MCF 10A (cell line): ENCODE results near the gene MOGAT2. TPM values are rescaled to one million over a fixed set of nuclear protein-coding genes. Genes with fewer than 3 reads are reported as not detected.
"Not testable (repeated sequence)": the region's sequence is repeated elsewhere in the genome, so short reads cannot be mapped to it uniquely, and the experiment has no call there.

Experiments
- BruUV-seq: library from RNA; stranded (reverse); fragments of 400-500 nt; replicated peaks from 2 replicates; lab custom pipeline; 2021; lab: Mats Ljungman, UMichigan
- CTCF ChIA-PET: fragments of 300-600 bp; sonication (Branson Sonifier 250); formaldehyde crosslinking; extraction: SDS; loops from one replicate; lab custom pipeline; 2021; ENCODE audit warnings: antibody characterized with exemption, inconsistent platforms; lab: Yijun Ruan, JAX
- POLR2A ChIA-PET: fragments of 300-600, 350-650 bp; sonication (Branson Sonifier 250); formaldehyde crosslinking; extraction: SDS; loops from one replicate; lab custom pipeline; 2020; ENCODE audit warnings: antibody characterized with exemption, inconsistent platforms; lab: Yijun Ruan, JAX
- DNase-seq: peaks from one replicate; pipeline ENCODE4 v3.0.0-alpha.2; 2018; ENCODE audit not compliant: unreplicated experiment
- H3K27ac Mint-ChIP-seq: one replicate; pipeline ENCODE4 v1.8.0; 2022; ENCODE audit warnings: mild to moderate bottlenecking, low read depth, mixed read lengths; ENCODE audit not compliant: unreplicated experiment
- H3K27me3 Mint-ChIP-seq: one replicate; pipeline ENCODE4 v1.8.0; 2022; ENCODE audit warnings: mixed read lengths; ENCODE audit not compliant: insufficient read depth, unreplicated experiment
- H3K36me3 Mint-ChIP-seq: one replicate; pipeline ENCODE4 v1.8.0; 2022; ENCODE audit warnings: mild to moderate bottlenecking, moderate library complexity, mixed read lengths; ENCODE audit not compliant: insufficient read depth, unreplicated experiment
- H3K4me1 Mint-ChIP-seq: one replicate; pipeline ENCODE4 v1.8.0; 2022; ENCODE audit warnings: mixed read lengths; ENCODE audit not compliant: insufficient read depth, unreplicated experiment
- H3K4me3 Mint-ChIP-seq: one replicate; pipeline ENCODE4 v1.8.0; 2022; ENCODE audit warnings: mild to moderate bottlenecking, moderate library complexity, mixed read lengths; ENCODE audit not compliant: unreplicated experiment
- H3K9me3 Mint-ChIP-seq: one replicate; pipeline ENCODE4 v1.8.0; 2022; ENCODE audit warnings: mixed read lengths; ENCODE audit not compliant: unreplicated experiment
- CTCF ChIP-seq: fragments of 200-600 bp; IDR thresholded peaks from one replicate; pipeline ENCODE4 v1.8.0; 2022; ENCODE audit warnings: antibody characterized with exemption, mild to moderate bottlenecking; ENCODE audit not compliant: unreplicated experiment
- intact Hi-C: fragments of 100-400 bp; cut with micrococcal nuclease; formaldehyde crosslinking; loops from 2 replicates; pipeline ENCODE4 v1.14.1; 2022
- total RNA-seq: library from RNA; stranded (reverse); gene quantifications from 2 replicates; pipeline ENCODE4 v1.2.3, GENCODE V29; 2022

Gene MOGAT2
- total RNA-seq, 1 experiment from 2014 or later = not detected

DNA sequence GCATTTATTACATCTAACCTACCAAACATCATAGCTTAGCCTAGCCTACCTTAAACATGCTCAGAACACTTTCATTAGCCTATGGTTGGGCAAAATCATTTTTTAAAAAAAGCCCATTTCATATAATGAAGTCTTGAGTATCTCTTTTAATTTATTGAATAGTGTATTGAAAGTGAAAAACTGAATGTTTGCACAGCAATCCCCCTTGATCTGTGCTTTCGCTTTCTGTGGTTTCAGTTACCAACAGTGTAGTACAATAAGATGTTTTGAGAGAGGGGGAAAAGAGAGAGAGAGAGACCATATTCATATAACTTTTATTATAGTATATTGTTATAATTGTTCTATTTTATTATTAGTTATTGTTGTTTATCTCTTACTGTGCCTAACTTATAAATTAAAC lies 40.4 kb upstream of the MOGAT2 start:
- H3K27ac Mint-ChIP-seq = no peak overlapping the region
- peaks cover 52% of the 10 kb centered on the region for H3K27me3 Mint-ChIP-seq

DNA sequence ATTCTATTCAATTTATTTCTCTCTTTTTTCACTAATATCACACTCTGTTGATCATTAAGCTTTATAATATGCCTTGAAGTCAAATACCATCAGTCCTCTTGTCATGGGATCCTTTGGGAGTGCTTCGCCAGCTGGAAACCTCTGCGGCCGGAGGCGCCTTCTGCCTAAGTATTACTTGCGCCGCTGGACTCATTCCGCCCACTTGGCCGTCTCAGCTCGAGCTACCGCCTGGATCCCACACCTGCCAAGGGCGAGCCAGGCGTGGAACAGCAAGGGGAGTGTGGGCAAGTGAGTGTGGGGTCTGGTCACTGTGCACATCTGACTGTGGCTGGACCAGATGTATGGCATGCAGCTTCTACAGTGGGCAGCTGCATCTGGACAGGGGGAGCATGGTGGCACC lies 39.7 kb upstream of the MOGAT2 start:
- no TSS peak for BruUV-seq
- ChIA-PET CTCF (interaction anchor here (0.6 to 1.6 kb wide), 6 partner anchors 12 to 190 kb away, joined by 3 to 4 read pairs (median 3); no protein-coding TSS in a partner anchor), POLR2A (no interaction called here)
- no peak overlapping the region for H3K4me3 Mint-ChIP-seq
- H3K4me1 Mint-ChIP-seq = no peaks in the 10 kb centered on the region
- TF ChIP-seq CTCF = no peak
- no peak for DNase-seq
- peaks cover 4% of the 10 kb centered on the region for H3K9me3 Mint-ChIP-seq
- intact Hi-C loops = no loop called here
- no peak overlapping the region for H3K27ac Mint-ChIP-seq
- H3K36me3 Mint-ChIP-seq = peaks cover 7% of the 10 kb centered on the region
- H3K27me3 Mint-ChIP-seq = peaks cover 59% of the 10 kb centered on the region

More for the DNA sequence above, 40.4 kb upstream of the MOGAT2 start:
- H3K9me3 Mint-ChIP-seq = no peaks in the 10 kb centered on the region
- no TSS peak for BruUV-seq
- CTCF ChIA-PET = interaction anchor here (1.0 to 1.6 kb wide), 2 partner anchors 29 to 191 kb away, joined by 3 read pairs; no protein-coding TSS in a partner anchor
- TF ChIP-seq CTCF = no peak
- H3K4me1 Mint-ChIP-seq = no peaks in the 10 kb centered on the region
- peaks cover 7% of the 10 kb centered on the region for H3K36me3 Mint-ChIP-seq
- no peak overlapping the region for H3K4me3 Mint-ChIP-seq
- POLR2A ChIA-PET = no interaction called here
- DNase-seq = no peak
- intact Hi-C loops = no loop called here

- DNase-seq = no peak
- no peak overlapping the region for H3K27ac Mint-ChIP-seq
- intact Hi-C loops = no loop called here
- peaks cover 67% of the 10 kb centered on the region for H3K27me3 Mint-ChIP-seq
- no peak overlapping the region for H3K4me3 Mint-ChIP-seq
- CTCF ChIA-PET = interaction anchor here (0.7 to 1.6 kb wide), 4 partner anchors 27 to 189 kb away, joined by 3 read pairs; no protein-coding TSS in a partner anchor
- POLR2A ChIA-PET = interaction anchor here (0.5 kb wide), 1 partner anchor 1698 kb away, joined by 4 read pairs; no protein-coding TSS in a partner anchor
- peaks cover 7% of the 10 kb centered on the region for H3K36me3 Mint-ChIP-seq
- H3K4me1 Mint-ChIP-seq = no peaks in the 10 kb centered on the region
- no peak for TF ChIP-seq CTCF
- no TSS peak for BruUV-seq
- H3K9me3 Mint-ChIP-seq = peaks cover 12% of the 10 kb centered on the region
Observed at GRCh38 chr11:75678620-75679259, 38.9 kb upstream of the MOGAT2 start.

DNA sequence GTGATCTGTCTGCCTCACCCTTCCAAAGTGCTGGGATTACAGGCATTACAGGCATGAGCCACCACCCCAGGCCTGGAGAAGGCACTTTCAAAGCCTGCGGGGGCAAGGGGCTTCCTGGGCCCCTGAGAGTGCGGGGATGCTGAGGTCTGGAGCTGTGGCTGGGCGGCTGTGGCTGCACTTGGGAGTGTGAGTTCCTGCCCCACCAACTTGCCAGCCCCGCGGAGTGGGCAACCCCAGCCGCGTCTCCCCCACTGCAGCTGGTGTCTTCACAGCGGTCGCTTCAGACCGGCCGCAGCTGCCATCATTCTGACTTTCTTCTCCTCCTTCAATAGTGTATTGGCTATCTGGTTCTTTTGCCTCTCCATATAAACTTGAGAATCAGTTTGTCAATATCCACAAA lies 38.1 kb upstream of the MOGAT2 start:
- peaks cover 7% of the 10 kb centered on the region for H3K36me3 Mint-ChIP-seq
- no peak overlapping the region for H3K4me3 Mint-ChIP-seq
- POLR2A ChIA-PET = interaction anchor here (0.5 kb wide), 1 partner anchor 1697 kb away, joined by 4 read pairs; no protein-coding TSS in a partner anchor
- DNase-seq = no peak
- peaks cover 75% of the 10 kb centered on the region for H3K27me3 Mint-ChIP-seq
- peaks cover 12% of the 10 kb centered on the region for H3K9me3 Mint-ChIP-seq
- no peak for TF ChIP-seq CTCF
- no peaks in the 10 kb centered on the region for H3K4me1 Mint-ChIP-seq
- intact Hi-C loops = no loop called here
- H3K27ac Mint-ChIP-seq = no peak overlapping the region
- BruUV-seq = no TSS peak
- CTCF ChIA-PET = no interaction called here

DNA sequence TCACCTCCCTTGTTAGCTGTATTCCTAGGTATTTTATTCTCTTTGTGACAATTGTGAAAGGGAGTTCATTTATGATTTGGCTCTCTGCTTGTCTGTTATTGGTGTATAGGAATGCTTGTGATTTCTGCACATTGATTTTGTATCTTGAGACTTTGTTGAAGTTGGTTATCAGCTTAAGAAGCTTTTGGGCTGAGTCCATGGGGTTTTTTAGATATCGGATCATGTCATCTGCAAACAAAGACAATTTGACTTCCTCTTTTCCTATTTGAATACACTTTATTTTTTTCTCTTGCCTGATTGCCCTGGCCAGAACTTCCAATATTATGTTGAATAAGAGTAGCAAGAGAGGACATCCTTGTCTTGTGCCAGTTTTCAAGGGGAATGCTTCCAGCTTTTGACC lies 33.8 kb upstream of the MOGAT2 start:
- BruUV-seq, H3K36me3 Mint-ChIP-seq, H3K4me3 Mint-ChIP-seq, H3K27ac Mint-ChIP-seq, intact Hi-C loops, H3K4me1 Mint-ChIP-seq, DNase-seq: not testable (repeated sequence)
- Mint-ChIP-seq H3K27me3 (peaks cover 76% of the 10 kb centered on the region), H3K9me3 (peaks cover 29% of the 10 kb centered on the region)
- ChIA-PET POLR2A (interaction anchor here (0.7 kb wide), 1 partner anchor 26 kb away, joined by 3 read pairs; no protein-coding TSS in a partner anchor), CTCF (interaction anchor here (0.6 kb wide), 1 partner anchor 26 kb away, joined by 3 read pairs; no protein-coding TSS in a partner anchor)
